GM19239 (cell line): ENCODE results near the gene BDKRB2.

ENCODE experiments used
- DNase-seq: peaks from one replicate; pipeline ENCODE4 v3.0.0; 2011; ENCODE audit warnings: low spot score; ENCODE audit not compliant: insufficient read length
- FAIRE-seq: peaks from 2 replicates; lab custom pipeline; 2011; peaks lifted over from hg19 to GRCh38; lab: Jason Lieb, UNC

BDKRB2 gene

GRCh38 chr14:96286251-96286650, 81.6 kb downstream of the BDKRB2 start:
- no peak for DNase-seq
- FAIRE-seq, result no peak

GRCh38 chr14:96287856-96288255, 83.2 kb downstream of the BDKRB2 start:
- no peak for DNase-seq
- FAIRE-seq, result no peak
